HEK293T (cell line): Measurements from ENCODE around the gene MUC5B.

Experiments used
- CTCF ChIA-PET: fragments of 350-600 bp; formaldehyde crosslinking; extraction: SDS; loops from one replicate; lab custom pipeline; 2021; ENCODE audit warnings: antibody characterized with exemption, inconsistent platforms; lab: Yijun Ruan, JAX
- POLR2A ChIA-PET: fragments of 350-600 bp; formaldehyde crosslinking; extraction: SDS; loops from one replicate; lab custom pipeline; 2020; ENCODE audit warnings: antibody characterized with exemption, inconsistent platforms; lab: Yijun Ruan, JAX
- DNase-seq: peaks from one replicate; pipeline ENCODE4 v3.0.0; 2012; ENCODE audit warnings: mixed read lengths; ENCODE audit errors: extremely low spot score
- ARNT ChIP-seq: fragments of 450-650 bp; IDR thresholded peaks from 2 replicates; pipeline ENCODE4 v1.6.1; 2017; ENCODE audit warnings: mild to moderate bottlenecking
- BHLHE40 ChIP-seq: fragments of 450-650 bp; IDR thresholded peaks from 2 replicates; pipeline ENCODE4 v1.6.1; 2016; ENCODE audit warnings: mild to moderate bottlenecking, moderate library complexity, borderline replicate concordance
- CTBP1 ChIP-seq: fragments of 450-650 bp; IDR thresholded peaks from 2 replicates; pipeline ENCODE4 v1.6.1; 2016; ENCODE audit warnings: borderline replicate concordance
- ELF4 ChIP-seq: fragments of 450-650 bp; IDR thresholded peaks from 2 replicates; pipeline ENCODE4 v1.6.1; 2017; ENCODE audit warnings: antibody characterized with exemption
- FOXA1 ChIP-seq: fragments of 450-650 bp; IDR thresholded peaks from 2 replicates; pipeline ENCODE4 v1.6.1; 2016; ENCODE audit warnings: mild to moderate bottlenecking
- FOXK2 ChIP-seq: fragments of 450-650 bp; IDR thresholded peaks from 2 replicates; pipeline ENCODE4 v1.6.1; 2016; ENCODE audit warnings: mild to moderate bottlenecking
- FOXM1 ChIP-seq: fragments of 450-650 bp; IDR thresholded peaks from 2 replicates; pipeline ENCODE4 v1.6.1; 2017; ENCODE audit warnings: mild to moderate bottlenecking, borderline replicate concordance
- HDGF ChIP-seq: fragments of 450-650 bp; IDR thresholded peaks from 2 replicates; pipeline ENCODE4 v1.6.1; 2017; ENCODE audit warnings: antibody characterized with exemption, borderline replicate concordance
- L3MBTL2 ChIP-seq: fragments of 450-650 bp; conservative IDR thresholded peaks from 2 replicates; pipeline ENCODE4 v1.6.1; 2016; ENCODE audit warnings: mild to moderate bottlenecking
- LEF1 ChIP-seq: fragments of 450-650 bp; IDR thresholded peaks from 2 replicates; pipeline ENCODE4 v1.6.1; 2017; ENCODE audit warnings: mild to moderate bottlenecking, borderline replicate concordance
- NFRKB ChIP-seq: fragments of 450-650 bp; IDR thresholded peaks from 2 replicates; pipeline ENCODE4 v1.6.1; 2016; ENCODE audit warnings: mild to moderate bottlenecking, moderate library complexity
- PKNOX1 ChIP-seq: fragments of 450-650 bp; IDR thresholded peaks from 2 replicates; pipeline ENCODE4 v1.6.1; 2016
- SP1 ChIP-seq: fragments of 450-650 bp; IDR thresholded peaks from 2 replicates; pipeline ENCODE4 v1.6.1; 2017
- SUZ12 ChIP-seq: fragments of 450-650 bp; IDR thresholded peaks from 2 replicates; pipeline ENCODE4 v1.6.1; 2016; ENCODE audit warnings: mild to moderate bottlenecking
- TARDBP ChIP-seq: fragments of 450-650 bp; IDR thresholded peaks from 2 replicates; pipeline ENCODE4 v1.6.1; 2016
- ZNF384 ChIP-seq: fragments of 450-650 bp; IDR thresholded peaks from 2 replicates; pipeline ENCODE4 v1.6.1; 2016

MUC5B gene

GRCh38 chr11:1194231-1194976 is 28.5 kb upstream of the MUC5B start:
- POLR2A ChIA-PET, result no interaction called here
- no peak for DNase-seq

GRCh38 chr11:1194977-1195681 is 27.7 kb upstream of the MUC5B start:
- POLR2A ChIA-PET, result no interaction called here
- CTCF ChIA-PET, result no interaction called here
- no peak for TF ChIP-seq SUZ12
- no peak for TF ChIP-seq CTBP1
- no peak for TF ChIP-seq L3MBTL2
- no peak for TF ChIP-seq TARDBP
- TF ChIP-seq FOXM1, result no peak
- TF ChIP-seq PKNOX1, result no peak
- TF ChIP-seq NFRKB, result no peak
- TF ChIP-seq ZNF384, result no peak
- no peak for TF ChIP-seq ARNT
- TF ChIP-seq HDGF, result no peak
- DNase-seq, result no peak

More at GRCh38 chr11:1194231-1194976, 28.5 kb upstream of the MUC5B start:
- CTCF ChIA-PET, result no interaction called here
- TF ChIP-seq NFRKB (no peak), SUZ12 (no peak), L3MBTL2 (no peak), TARDBP (no peak), ELF4 (no peak), LEF1 (no peak), SP1 (no peak), BHLHE40 (no peak), CTBP1 (no peak), HDGF (no peak), FOXA1 (no peak), ARNT (no peak), FOXK2 (no peak), FOXM1 (no peak), ZNF384 (no peak), PKNOX1 (no peak)

GRCh38 chr11:1195682-1196515 is 27.0 kb upstream of the MUC5B start:
- no peak for DNase-seq
- ChIA-PET CTCF (no interaction called here), POLR2A (no interaction called here)
- TF ChIP-seq ELF4 (no peak), FOXA1 (no peak), FOXK2 (no peak), LEF1 (no peak), SP1 (no peak), L3MBTL2 (no peak), TARDBP (no peak), PKNOX1 (no peak)

- ChIA-PET CTCF (no interaction called here), POLR2A (no interaction called here)
- TF ChIP-seq HDGF, result no peak
- DNase-seq, result no peak
These were observed 26.1 kb upstream of the MUC5B start for GRCh38 chr11:1196516-1197391.

- DNase-seq, result no peak
- CTCF ChIA-PET, result no interaction called here
- POLR2A ChIA-PET, result no interaction called here
- TF ChIP-seq TARDBP, result no peak
- TF ChIP-seq FOXM1, result no peak
These were observed 25.4 kb upstream of the MUC5B start for GRCh38 chr11:1197431-1197885.
